ENCODE data around the gene TCF15. TPM values are rescaled to one million over a fixed set of nuclear protein-coding genes. Genes with fewer than 3 reads are reported as not detected.
"Not testable (repeated sequence)": the region's sequence is repeated elsewhere in the genome, so short reads cannot be mapped to it uniquely, and the experiment has no call there.

The TCF15 gene
- total and polyA plus RNA-seq, 8 donors, result 0.18 to 2.4 (median 1.5) TPM

DNA sequence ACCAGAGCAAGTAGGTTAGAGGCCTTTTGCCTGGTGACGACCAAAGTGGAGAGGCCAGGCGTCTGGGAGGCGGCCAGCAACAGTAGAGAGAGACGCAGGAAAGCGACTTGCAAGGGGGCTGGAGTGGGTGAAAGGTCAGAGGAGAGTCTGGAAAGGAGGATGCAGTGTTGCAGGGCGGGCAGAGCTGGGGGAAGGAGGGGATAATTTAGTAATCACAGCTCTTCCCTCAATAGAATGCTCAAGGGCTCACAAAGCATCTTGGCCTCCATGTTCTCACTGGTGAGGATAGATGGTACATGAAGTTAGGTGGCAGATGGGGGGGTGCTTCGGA, 25.2 kb downstream of the TCF15 start:
- Histone ChIP-seq H3K4me3 (no peak overlapping the region), H3K4me1 (no peaks in the 10 kb centered on the region), H3K27ac (no peak overlapping the region), H3K9me3 (no peaks in the 10 kb centered on the region), H3K27me3 (peaks cover 0 to 31% of the 10 kb centered on the region in 2 donors), H3K36me3 (no peaks in the 10 kb centered on the region)
- intact Hi-C loops (cut with DNase I), result no loop called here
- no peak for ATAC-seq
- DNase-seq, result no peak
- TF ChIP-seq, protein P1, sequence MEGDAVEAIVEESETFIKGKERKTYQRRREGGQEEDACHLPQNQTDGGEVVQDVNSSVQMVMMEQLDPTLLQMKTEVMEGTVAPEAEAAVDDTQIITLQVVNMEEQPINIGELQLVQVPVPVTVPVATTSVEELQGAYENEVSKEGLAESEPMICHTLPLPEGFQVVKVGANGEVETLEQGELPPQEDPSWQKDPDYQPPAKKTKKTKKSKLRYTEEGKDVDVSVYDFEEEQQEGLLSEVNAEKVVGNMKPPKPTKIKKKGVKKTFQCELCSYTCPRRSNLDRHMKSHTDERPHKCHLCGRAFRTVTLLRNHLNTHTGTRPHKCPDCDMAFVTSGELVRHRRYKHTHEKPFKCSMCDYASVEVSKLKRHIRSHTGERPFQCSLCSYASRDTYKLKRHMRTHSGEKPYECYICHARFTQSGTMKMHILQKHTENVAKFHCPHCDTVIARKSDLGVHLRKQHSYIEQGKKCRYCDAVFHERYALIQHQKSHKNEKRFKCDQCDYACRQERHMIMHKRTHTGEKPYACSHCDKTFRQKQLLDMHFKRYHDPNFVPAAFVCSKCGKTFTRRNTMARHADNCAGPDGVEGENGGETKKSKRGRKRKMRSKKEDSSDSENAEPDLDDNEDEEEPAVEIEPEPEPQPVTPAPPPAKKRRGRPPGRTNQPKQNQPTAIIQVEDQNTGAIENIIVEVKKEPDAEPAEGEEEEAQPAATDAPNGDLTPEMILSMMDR (IDR thresholded peaks at IDR 0.05), result no peak

DNA sequence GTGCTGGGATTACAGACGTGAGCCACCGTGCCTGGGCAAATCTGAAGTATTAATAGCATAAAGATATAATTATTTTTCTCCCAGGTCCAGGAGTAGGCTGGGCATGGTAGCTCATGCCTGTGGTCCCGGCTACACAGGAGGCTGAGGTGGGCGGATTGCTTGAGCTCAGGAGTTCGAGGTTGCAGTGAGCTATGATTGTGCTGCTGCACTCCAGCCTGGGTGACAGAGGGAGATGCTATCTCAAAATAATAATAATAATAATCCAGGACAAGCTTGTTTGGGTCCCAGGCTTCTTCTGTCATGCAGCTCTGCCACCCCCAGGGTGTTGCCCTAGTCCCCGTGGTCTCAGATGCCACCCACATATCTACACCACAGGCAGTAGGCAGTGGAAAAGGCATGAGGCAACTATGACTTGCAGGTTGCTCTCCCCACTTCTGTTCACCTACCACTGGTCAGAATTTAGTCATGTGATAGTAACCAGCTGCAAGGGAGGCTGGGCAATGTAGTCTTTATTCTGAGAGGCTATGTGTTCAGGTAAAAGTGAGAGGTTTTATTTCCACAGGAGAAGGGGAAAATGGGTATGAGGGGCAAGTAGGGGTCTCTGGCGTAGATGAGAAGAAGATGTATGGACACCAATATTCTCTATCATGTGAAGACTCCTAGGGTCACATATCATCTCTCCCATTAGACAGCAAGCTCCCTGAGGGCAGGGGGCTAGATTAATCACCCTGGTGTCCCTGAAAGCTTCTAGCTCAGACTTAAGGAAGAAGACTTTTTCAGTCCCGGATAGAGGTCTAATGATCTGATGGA, 25.7 kb downstream of the TCF15 start:
- Histone ChIP-seq H3K4me3 (no peak overlapping the region), H3K4me1 (no peaks in the 10 kb centered on the region), H3K9me3 (no peaks in the 10 kb centered on the region), H3K36me3 (no peaks in the 10 kb centered on the region), H3K27me3 (peaks cover 0 to 32% of the 10 kb centered on the region in 2 donors), H3K27ac (no peak overlapping the region)
- intact Hi-C loops (cut with DNase I), result no loop called here
- DNase-seq (no peak), ATAC-seq (no peak)
- TF ChIP-seq, protein P1 (IDR thresholded peaks at IDR 0.05), result no peak

DNA sequence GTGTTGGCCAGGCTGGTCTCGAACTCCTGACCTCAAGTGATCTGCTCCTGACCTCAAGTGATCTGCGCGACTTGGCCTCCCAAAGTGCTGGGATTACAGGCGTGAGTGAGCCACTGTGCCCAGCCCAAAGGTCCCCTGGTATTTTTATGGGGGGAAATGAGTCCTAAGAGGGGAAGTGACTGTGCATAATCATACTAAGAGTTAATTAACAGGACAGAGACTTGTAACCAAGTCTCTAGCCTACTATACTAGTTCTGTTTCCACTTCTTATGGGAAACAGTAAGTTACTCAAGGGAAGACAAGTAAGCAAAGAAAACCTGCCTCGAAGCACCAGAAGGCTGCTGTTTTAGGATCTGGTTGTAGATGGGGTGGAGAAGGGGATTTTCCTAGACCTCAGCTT, 27.9 kb downstream of the TCF15 start:
- no peaks in the 10 kb centered on the region for H3K9me3 ChIP-seq
- peaks cover 0 to 32% of the 10 kb centered on the region in 2 donors for H3K27me3 ChIP-seq
- ATAC-seq (no peak), DNase-seq (no peak)
- H3K36me3 ChIP-seq, result no peaks in the 10 kb centered on the region
- TF ChIP-seq, protein P1 (IDR thresholded peaks at IDR 0.05), result no peak
- no peaks in the 10 kb centered on the region for H3K4me1 ChIP-seq
- no peak overlapping the region for H3K4me3 ChIP-seq
- no peak overlapping the region for H3K27ac ChIP-seq
- intact Hi-C loops (cut with DNase I), result no loop called here

DNA sequence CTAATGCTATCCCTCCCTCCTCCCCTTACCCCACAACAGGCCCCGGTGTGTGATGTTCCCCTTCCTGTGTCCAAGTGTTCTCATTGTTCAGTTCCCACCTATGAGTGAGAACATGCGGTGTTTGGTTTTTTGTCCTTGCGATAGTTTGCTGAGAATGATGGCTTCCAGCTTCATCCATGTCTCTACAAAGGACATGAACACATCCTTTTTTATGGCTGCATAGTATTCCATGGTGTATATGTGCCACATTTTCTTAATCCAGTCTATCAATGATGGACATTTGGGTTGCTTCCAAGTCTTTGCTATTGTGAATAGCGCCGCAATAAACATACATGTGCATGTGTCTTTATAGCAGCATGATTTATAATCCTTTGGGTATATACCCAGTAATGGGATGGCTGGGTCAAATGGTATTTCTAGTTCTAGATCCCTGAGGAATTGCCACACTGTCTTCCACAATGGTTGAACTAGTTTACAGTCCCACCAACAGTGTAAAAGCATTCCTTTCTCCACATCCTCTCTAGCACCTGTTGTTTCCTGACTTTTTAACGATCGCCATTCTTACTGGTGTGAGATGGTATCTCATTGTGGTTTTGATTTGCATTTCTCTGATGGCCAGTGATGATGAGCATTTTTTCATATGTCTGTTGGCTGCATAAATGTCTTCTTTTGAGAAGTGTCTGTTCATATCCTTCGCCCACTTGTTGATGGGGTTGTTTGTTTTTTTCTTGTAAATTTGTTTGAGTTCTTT, 31.0 kb downstream of the TCF15 start:
- H3K4me3 ChIP-seq; H3K36me3 ChIP-seq; H3K27ac ChIP-seq; ATAC-seq; H3K9me3 ChIP-seq; H3K4me1 ChIP-seq; DNase-seq; intact Hi-C loops (cut with DNase I): not testable (repeated sequence)
- peaks cover 0 to 24% of the 10 kb centered on the region in 2 donors for H3K27me3 ChIP-seq

DNA sequence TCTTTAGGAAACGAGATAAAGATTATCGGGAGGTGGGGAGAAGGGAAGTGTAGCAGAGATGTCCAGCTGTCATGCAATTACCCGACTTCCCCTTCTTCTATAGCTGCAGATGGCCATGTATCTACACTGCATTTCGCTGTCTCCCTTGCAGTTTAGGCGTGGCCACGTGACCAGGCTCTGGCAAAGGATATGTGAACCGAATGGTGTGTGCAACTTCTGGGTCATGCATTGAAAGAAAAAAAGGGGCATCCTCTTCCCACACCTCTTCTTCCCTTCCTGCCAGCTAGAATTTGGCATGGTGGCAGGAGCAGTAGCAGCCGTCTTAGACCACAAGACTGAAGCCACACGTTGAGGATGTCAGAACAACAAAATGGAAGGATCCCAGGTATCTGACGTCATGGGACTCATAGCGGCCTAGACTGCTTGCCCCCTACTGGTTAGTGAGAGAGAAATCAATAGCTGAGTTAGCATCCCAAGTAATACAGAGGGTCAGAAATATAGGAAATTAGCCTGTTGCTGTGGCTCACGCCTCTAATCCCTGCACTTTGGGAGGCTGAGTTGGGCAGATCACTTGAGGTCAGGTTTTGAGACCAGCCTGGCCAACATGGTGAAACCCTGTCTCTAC, 32.8 kb downstream of the TCF15 start:
- intact Hi-C loops (cut with DNase I), result no loop called here
- no peaks in the 10 kb centered on the region for H3K9me3 ChIP-seq
- H3K4me1 ChIP-seq, result peaks cover 0 to 7% of the 10 kb centered on the region in 2 donors
- ATAC-seq, result no peak
- DNase-seq, result no peak
- TF ChIP-seq, protein P1 (IDR thresholded peaks at IDR 0.05), result no peak
- H3K36me3 ChIP-seq, result no peaks in the 10 kb centered on the region
- H3K27ac ChIP-seq, result no peak overlapping the region
- H3K27me3 ChIP-seq, result peaks cover 0 to 39% of the 10 kb centered on the region in 2 donors
- H3K4me3 ChIP-seq, result no peak overlapping the region
